GM18526 (cell line): Measurements from ENCODE around the gene LHX6.

Experiments used
- POLR2A ChIP-seq: IDR thresholded peaks from 3 replicates; pipeline ENCODE4 v1.6.1; 2011; ENCODE audit not compliant: insufficient read length; ENCODE audit errors: extremely low read depth

Gene LHX6

DNA sequence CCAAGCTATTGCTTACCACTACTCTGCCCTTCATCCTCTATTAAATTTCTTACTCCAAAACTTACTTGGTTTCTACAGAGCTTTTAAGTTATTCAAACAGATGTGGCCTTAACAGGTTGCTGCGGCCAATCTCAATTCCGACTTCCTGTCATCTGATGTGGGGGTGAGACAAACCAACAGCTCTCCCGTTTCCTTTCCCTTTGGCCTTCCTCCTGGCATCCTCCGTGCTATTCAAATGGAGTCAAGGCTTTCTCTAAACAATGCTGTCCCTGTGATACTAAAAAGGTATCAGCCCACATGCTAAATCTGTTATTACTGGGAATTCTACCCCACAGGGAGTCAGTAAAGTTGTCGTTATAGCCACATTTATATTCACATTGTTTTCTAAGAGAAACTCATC, 24.0 kb upstream of the LHX6 start:
- TF ChIP-seq POLR2A: no peak

DNA sequence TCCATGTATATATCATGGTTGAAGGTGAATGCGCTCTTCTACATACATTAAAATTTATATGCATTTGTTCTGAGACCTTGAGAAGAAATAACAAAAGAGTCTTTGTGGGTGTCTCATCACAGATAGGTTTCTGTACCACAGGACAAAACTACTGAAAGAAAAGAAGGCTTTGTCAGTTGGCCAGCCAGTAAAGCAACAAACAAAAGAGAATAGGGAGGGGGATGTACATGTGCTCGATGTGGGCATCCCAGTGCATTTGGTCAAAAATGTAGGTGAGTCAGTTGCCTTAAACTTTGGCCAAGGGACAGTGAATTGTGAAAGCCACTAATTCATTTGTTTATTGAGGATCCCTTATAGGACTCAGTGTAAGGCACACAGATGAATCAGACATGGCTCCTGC, 22.6 kb upstream of the LHX6 start:
- no peak for TF ChIP-seq POLR2A

DNA sequence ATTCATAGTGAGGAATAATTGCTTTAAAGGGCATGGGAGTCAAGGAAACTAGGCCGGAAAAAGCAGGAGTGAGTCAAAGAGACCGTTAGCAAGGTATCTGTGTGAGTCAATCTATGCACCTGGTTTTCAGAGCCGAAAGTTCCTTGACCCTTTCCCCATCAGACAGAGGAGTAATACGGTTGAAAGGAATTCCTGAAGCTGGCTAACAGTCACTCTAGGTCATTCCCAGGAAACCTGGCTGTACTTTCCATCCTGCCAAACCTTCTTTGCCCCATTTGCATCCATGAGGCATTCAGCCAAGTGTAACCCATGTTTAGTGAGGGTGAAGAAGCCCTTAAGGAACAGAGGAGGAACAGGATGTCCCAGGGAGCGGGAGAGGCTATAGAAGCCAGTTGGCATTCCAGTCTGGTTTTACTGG, 19.7 kb upstream of the LHX6 start:
- TF ChIP-seq POLR2A: no peak

DNA sequence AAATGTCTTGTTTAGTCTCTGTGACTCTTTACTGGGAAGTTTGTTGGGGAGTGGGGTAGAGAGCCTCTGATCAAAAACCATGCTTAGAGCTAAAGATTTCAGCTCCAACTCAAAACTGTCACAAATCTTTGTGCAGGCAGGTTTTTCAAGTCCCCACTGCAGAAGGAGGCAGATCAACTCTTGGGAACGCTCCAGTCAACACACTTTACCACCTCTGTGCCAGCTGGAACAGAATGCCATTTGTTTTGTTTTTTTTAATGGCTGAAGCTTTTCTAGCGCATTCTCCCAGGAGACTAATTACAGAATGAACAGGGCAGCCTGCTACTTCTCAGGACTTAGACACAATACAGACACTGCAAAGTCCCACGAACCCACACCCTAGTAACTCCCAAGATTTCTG, 17.9 kb upstream of the LHX6 start:
- no peak for TF ChIP-seq POLR2A

DNA sequence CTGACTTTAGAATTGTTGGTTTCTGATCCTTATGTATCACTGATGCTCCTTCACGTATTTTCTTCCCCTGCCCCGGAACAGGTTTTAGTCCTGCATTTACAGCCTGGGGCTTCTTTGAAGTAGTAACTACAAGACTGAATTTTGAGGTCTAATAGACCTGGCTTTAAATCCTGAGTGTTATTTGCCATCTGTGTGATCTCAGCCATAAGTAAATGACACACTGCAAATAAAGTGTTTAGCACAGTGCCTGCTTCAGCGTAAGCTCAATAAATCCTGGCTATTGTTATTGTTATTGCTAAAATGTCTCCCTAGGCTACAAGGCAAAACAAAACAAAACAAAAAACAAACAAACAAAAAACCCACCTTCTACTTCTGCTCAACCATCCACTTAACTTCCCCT, 15.6 kb upstream of the LHX6 start:
- TF ChIP-seq POLR2A: no peak

DNA sequence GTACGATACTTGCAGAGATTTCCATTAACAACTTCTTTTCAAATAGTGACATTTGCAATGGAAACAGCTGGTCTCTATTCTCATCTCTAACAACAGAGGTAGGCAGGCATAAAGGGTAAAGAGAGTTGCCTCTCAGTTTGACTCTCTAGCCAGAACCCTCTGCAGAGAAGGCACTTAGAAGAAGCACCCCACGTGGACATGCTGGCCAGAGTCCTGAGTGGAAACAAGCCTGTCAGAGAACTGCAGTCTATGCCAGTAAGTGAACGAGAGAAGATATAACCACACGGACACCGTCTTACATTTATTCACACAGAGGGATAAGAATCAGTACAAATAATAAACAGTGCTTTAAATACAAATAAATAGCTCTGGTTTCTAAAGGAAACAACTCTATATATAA, 11.0 kb upstream of the LHX6 start:
- TF ChIP-seq POLR2A: no peak

DNA sequence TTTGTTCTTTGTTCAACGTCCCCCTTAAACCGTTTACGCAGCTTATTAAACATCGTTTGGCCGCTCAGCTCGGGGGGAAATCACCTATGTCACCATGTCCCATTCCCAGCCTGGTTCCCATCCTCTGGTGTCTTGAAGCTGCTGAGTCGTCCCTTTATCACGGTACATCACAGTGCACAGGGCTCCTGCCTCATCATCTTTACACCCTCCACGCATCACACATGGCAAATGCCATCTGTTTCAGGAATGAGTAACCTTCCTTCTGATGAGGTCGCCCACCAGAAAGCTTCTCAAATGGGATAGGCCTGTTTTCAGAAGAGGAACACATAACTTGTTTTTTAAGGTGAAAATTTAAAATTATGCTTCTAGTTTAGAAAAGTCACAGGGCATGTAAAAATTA, 7.9 kb upstream of the LHX6 start:
- TF ChIP-seq POLR2A: no peak

DNA sequence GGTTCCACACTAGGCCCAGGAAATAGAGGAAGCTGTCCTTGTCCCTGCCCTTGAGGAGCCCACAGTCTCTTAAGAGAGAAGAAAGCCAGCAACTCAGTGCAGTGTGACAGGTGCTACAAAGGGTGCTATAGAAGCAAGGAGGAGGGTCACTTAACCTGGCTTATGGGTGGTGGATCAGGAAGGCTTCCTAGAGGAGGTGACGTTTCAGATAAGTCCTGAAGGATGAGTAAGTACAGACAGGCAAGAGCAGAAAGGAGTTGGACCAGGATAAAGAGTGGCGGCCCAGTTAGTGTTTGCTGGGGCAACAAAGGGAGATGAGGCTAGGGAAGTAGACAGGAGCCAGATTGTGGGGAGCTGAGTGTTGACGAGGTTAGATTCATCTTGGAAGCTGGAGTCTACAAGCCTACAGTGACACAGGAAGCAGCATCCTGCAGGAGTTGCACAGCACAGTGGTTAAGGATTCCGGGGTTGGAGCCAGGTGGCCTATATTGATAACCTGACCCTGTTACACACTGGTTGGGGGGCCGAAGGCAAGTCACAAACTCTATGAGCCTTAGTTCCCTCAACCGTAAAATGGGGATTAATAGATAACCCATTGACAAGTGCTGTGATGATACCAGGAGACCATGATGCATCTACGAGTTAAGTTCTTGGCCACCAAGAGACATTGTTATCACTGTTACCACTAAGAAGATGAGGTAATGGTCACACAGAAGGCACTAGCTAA, 5.4 kb upstream of the LHX6 start:
- no peak for TF ChIP-seq POLR2A

DNA sequence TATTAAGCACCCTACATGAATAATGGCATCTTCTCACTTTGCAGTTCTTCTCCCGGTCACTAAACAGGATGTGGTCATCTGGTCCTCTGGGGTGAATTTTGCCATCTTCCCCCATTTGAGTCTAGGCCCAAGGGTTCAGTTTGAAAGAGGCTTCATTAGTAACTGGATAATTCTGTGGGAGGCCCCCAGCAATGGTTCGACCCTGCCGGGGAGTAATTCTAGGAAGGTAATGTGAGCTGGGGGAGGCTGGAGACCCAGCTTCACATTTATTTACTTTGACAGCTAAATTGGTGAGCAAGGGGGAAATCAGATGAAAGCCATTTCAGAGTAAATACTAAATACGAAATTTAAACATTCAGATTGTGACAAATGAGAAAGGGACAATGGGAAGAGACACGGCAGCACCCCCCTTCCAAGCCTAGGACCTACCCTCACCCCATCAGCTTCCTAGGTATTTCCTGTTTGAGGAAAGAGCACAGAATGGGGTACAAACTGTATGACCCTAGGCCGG, 4.1 kb upstream of the LHX6 start:
- no peak for TF ChIP-seq POLR2A

DNA sequence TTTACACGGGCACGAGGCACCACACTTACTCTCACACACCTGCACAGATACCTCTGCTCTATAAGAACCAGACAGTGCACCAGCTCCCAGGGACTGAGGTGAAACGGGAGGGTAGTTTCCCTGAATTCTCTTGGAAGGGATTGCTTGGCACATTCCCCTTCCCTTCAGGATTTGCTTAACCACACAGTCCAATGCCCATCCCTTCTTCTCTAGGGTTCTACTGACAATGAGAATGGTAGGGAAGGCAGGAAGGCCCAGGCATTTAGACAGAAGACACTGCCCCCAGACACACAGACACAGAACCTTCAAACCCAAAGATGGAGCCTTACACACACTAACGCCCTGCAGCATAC, 704 bp upstream of the LHX6 start:
- no peak for TF ChIP-seq POLR2A

DNA sequence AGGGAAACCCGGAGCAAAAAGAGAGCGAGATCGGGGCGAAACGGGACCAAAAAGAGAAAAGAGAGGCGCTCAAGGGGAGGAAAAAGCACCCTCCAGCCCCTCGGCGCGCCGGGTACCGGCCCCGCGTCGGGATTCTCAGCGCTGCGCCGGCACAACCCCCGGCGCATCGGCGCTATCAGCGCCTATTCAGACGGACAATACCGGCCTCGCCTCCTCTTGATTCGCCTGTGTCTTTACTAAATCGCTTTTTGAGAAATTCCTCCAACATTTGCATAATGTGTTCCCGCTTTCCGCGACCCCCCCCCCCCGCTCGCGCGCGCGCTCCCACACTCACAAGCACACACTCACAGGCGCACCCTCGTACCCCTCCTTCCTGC, 578 bp downstream of the LHX6 start:
- TF ChIP-seq POLR2A: no peak

DNA sequence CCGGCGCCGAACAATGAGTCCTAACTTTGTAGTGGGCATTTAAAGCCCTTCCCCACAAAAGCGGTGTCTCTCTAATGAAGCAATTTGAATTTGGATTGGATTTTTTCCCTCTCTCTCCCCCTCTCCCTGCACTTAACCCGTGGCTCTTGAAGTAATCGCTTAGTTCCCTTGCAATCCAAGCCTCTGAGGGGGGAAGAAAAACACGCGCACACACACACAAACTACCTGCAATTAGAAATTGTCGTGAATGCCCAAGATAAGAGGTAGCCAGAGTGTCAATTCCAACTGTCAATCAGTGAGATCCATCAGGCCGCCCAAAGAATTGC, 1.2 kb downstream of the LHX6 start:
- TF ChIP-seq POLR2A: no peak

DNA sequence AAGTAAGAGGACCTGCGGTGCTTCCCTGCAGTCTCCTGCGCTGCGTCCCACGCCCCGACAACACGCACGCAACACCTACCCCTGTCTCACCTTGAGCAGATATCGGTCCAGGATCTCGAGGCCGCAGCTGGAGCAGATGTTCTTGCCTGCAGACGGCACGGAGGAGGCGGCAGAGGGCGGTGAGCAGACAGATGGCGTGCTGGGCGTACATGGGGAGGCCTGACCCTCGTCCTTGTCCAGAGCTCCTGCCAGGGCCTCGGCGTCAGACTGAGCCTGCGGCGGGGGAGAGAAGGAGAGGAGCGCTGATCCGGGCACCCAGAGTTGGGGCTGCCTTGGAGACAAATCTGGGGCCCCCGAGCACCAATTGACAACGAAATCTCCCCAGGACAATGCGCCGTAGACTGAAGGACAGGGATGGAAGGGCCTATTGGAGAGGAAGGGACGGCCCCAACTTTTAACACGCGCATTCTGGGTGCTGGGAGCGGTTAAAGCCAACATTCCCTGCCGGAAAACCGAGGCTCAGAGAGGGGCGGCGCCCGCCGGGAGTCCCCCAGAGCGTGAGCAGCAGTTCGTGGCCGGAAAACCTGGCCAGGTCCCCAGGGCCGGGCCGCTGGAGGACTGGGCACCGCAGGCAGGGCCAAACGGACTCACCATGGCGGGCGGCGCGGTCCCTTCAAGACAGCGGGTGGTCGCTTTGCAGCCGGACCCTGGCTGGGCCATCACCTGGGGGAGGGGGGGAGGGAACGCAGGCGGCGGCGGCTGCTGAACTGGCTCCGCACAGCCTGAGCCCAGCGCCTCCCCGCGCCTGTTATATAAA, 1.8 kb downstream of the LHX6 start:
- TF ChIP-seq POLR2A: no peak

DNA sequence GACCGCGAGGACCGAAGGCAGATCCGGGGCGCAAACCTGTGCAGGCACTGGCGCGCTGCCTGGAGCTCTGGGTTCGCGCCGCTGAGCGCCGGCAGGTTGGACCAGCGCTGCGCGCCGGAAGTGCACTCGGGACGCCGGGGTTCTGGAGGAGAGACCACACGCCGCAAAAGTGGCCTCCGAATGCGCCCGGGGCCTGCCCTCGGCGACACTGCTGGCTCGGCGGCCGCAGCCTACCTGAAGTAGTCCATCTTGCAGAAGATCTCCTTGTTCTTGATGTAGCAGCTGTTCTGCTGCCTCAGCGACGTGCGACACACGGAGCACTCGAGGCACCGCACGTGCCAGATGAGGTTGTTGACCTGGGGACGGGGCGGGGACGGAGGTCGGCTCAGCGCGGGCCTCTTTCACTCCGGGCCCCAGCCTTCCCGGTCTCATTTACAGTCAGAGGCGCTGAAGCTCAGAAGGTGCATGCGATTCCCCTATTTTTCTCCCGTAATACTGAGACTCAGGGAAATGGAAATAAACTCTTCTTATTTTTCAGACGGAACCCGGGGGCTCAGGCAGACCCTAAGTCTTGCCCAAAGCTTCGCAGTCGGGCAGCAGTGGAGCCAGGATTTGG, 2.5 kb downstream of the LHX6 start:
- no peak for TF ChIP-seq POLR2A

DNA sequence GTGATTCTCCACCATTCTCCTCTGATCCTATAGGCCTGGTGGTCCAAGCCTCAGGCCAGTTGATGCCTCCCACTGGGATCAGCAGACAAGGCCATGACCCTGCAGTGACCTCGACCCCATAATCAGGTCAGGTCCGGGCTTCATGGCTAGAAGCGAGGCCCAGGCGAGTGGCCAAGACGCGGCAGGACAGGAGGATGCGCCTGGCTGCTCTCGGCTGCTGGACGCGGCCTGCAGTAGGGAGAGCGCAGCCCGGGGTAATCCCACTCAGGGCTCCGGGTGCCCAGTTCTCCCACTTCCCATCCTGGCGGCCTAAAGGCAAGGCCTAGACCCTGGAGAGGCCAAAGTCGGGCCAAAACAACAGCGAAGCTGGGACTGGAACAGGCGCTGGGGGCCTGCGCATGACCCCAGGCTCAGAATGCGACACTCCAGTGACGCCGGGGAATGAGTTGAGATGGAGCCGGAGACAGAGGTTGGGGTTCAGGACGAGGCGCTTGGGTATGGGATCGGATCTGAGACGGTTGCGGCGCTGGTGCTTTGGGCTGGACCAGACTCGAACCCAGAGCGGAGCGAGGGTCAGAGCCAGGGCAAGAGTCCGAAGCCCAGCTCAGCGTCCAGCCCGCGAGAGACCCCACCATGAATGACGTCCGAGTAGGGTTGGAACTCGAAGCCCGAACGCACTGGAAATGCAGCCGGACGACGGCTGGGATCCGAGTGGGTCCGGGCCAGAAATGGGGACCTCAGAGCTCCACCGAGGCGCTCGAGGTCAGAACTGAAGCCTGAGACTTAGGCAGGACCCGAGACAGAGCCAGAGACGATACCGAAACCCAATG, 3.2 kb downstream of the LHX6 start:
- TF ChIP-seq POLR2A: no peak
